ENCODE results near the gene CNGB1.
"Not testable (repeated sequence)": the region's sequence is repeated elsewhere in the genome, so short reads cannot be mapped to it uniquely, and the experiment has no call there.

Gene CNGB1

GRCh38 chr16:57900796-57901479 is 70.0 kb downstream of the CNGB1 start:
- DNase-seq = no peak

- DNase-seq = peak; percentile 20
Measured at GRCh38 chr16:57899771-57900661, 70.9 kb downstream of the CNGB1 start.

- no peak for DNase-seq
Measured at GRCh38 chr16:57898961-57899360, 72.0 kb downstream of the CNGB1 start.

DNA sequence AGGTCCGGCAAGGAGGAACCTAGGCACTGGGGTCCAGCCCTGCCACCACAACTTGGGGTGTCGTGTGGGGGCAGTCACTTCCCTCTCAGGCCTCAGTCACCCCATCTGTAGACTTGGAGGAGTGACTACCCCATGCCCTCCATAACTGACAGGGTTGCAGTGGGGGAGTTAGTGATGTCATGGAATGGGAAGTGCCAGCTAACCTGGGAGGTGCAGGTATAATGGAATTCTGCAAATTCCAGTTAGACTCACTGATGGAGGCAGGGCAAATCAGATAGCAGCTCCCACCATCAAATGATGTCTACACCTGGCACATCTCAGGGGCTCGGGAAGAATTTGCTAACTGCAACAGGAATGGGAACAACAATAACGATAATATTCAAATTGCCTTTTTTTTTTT is 72.9 kb downstream of the CNGB1 start:
- no peak for DNase-seq

DNA sequence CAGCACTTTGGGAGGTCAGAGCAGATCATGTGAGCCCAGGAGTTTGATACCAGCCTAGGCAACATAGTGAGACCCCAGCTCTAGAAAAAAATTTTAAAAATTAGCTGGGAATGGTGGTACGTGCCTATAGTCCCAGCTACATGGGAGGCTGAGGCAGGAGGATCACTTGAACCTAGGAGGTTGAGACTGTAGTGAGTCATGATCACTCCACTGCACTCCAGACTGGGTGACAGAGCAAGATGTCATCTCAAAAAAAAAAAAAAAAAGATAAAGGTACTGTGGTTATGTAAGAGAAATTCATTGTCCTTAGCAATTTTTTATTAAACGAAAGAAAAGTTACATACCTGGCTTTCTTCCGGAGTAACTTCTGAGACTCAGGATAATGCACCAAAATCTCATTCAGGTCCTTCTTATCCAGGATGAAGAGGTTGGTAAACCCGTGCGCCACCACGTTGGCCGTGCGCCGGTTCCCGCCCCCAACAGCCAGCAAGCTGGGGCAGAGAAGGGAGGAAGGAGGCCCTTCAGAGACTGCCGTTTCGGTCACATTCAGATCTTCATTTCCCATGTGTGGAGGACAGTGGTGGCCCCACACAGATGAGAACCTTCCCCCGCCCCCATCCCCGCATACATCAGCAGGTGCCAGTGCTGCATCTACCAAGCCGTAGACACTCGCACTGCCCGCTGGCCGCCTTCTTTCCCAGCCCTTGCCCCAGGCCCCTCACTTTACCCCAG is 73.7 kb downstream of the CNGB1 start:
- no peak for DNase-seq

GRCh38 chr16:57895081-57895547 is 75.8 kb downstream of the CNGB1 start:
- not testable (repeated sequence) for DNase-seq

GRCh38 chr16:57894390-57895080 is 76.4 kb downstream of the CNGB1 start:
- no peak for DNase-seq

DNA sequence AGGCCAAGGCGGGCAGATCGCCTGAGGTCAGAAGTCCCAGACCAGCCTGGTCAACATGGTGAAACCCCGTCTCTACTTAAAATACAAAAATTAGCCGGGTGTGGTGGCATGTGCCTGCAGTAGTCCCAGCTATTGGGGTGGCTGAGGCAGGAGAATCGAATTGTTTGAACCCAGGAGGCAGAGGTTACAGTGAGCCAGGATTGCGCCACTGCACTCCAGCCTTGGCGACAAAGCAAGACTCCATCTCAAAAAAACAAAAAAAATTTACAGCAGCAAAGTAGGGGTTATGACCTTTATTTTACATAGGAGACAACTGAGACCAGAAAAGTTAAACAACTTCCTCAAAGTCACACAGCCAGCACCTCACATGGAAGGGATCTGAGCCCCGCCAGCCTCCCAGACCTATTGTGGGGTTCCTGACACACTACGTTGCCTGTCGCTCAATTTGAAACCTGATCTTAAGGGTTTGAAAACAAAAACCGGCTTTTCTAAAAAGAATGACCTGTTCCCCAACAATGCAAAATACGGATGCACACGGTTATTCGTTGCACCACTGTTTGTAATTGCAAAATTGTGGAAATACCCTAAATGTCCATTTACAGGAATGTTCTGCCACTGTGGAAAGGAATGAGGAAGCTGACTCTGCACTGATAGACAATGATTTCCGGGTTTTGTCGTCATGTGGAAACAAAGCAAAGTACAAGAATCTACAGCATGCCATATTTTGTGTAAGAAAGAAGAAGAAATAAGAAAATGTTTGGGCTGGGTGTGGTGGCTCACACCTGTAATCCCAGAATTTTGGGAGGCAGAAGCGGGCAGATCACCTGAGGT is 77.2 kb downstream of the CNGB1 start:
- no peak for DNase-seq

- no peak for DNase-seq
Measured at GRCh38 chr16:57893217-57893558, 77.7 kb downstream of the CNGB1 start.

DNA sequence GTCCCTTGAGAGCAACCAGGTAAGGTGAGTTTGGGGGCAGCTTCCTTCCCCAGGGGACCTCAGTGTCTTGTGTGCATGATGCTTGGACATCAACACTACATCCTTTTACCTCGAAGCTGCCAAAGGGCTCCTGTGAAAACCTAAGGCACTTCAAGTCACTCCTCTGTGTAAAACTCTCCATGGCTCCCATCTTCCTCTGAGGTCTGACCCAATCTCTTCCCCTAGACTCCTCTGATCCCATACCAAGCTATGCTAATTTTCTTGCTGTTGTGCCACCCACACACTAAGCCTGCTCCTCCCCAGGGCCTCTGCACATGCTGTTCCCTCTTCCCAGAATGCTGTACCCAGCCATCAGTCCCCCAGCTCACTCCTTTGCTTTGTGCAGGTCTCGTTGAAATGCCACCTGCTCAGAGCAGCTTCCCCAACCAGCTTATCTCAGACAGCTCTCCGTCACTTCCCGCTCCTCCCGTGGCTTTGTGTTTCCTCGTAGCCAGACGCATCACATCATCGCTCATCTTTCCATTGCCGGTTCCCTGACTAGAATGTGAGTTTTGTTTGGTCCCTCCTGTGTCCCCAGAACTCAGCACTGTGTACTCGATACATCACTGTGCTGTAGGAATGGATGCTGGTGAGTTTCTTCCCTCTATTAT is 78.4 kb downstream of the CNGB1 start:
- DNase-seq = no peak

DNA sequence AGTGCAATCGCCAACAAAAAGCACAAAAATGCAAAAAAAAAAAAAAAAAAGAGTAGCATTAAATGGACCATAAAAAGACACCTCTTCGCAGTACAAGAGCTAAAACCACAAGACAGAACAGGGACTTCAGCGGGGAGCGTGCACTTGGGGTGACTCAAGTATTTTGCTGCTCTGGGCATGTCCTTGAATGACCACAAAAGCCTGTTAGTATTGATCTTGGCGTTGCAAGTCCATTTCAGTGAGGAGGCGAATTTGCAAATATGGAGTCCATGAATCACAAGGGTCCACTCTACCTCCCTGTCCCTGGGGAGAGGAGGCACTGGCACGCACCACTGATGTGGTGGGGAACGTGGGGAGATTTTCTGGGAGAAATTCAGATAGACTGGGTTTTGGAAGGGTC is 78.9 kb downstream of the CNGB1 start:
- DNase-seq = no peak

- DNase-seq = no peak
Measured at GRCh38 chr16:57890752-57891111, 80.2 kb downstream of the CNGB1 start.

- DNase-seq = no peak
Measured at GRCh38 chr16:57889960-57890751, 80.8 kb downstream of the CNGB1 start.

DNA sequence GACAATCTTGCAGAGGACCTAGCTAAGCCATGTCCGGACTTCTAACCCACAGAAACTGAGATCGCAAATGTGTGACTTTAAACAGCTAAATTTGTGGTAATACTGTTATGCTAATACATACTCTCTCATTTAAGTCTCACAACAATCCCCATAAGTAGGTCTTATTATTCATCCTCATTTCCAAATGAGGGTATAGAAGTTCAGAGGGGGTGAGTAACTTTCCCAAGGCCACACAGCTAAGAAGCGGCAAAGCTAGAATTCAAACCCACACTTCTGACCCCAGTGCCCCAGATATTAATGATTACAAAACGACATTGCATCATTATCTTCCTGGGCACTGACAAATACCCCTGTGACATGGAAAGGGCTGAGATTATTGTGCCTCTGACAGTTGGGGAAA is 81.4 kb downstream of the CNGB1 start:
- no peak for DNase-seq

GRCh38 chr16:57889111-57889510 is 81.8 kb downstream of the CNGB1 start:
- DNase-seq = no peak

- no peak for DNase-seq
Measured at GRCh38 chr16:57888128-57888527, 82.8 kb downstream of the CNGB1 start.

- DNase-seq = no peak
Measured at GRCh38 chr16:57887711-57888110, 83.2 kb downstream of the CNGB1 start.

DNA sequence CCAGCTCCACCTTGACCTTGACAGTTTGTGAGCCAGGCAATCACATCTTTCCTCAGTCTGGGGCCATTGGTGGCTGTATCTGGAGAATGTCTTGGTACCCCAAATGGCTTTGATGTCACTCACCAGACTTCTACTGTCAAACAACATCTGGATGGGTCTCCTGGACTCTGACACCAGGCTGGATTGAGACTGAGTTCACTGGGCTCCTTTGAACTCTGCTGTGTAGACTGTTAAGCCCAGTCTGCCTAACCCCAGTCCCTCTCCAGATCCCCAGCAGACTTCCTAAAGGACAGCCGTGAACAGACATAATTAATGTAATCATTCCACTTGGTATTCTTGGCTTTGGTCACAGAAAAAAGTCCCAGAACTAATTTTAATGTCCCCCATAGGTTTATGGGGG is 84.5 kb downstream of the CNGB1 start:
- DNase-seq = no peak

DNA sequence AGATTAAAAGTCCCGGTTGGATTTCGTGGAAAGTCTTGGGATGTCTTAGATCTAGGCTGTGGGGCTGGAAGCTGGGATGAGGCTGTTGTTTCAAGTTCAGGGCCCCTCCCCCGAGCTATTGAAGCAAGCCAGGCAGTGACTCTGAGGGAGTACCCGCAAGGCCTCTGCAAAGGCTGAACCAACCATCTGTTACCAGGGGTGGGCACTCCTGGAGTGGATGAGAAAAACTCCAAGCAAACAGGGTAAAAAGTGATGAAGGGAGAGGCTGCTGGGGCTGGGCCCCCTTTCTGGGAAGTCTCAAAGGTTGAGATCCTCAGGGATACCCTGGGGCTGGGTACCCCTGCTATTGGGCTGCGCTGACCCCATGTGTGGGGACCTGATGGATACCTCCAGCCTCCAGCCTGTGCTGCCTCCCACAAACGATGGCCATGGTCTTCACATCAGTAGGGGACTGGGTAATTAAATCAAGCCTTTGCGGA is 86.2 kb downstream of the CNGB1 start:
- DNase-seq = no peak

DNA sequence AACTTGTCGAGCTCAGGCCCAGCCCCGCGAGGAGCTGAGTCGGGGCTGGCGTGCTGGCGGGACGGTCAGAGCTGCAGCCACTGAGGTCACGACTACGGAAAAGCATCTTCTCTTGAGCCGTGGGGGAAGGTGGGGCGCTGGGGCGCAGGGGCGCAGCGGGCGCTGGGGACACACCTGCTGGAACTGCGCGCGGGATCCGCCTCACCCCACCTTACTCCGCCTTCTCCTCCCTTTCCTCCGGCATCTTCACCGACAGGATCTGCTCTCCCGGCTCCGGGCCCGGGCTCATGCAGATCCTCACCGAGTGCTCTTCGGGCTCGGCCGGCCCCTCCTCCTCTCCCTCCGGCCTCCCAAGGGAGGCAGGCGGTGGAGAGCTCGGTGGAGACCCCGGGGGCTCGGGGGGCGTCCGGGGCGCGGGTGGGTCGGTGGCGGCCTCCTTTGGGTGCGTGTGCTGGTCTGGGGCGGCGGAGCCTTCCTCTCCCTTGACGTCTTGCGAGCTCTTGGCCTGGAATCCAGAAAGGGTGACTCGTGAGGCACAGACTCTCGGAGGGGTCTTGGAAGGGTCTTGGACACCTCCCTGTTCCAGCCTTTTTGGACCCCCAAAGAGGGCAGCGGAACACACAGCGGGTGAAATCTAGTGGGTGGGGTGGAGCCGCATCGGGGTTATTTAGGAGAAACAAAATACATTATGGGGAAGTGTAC is 86.8 kb downstream of the CNGB1 start:
- no peak for DNase-seq

All from NCI-H2029 (cell line).